Endothelial cell of coronary artery (primary cell): ENCODE measurements around the gene RPP14. TPM values are rescaled to one million over a fixed set of nuclear protein-coding genes. Genes with fewer than 3 reads are reported as not detected.

Experiments used
- total RNA-seq: library from RNA; depleted of rRNA; stranded (reverse); fragments of >200 nt; gene quantifications from 2 replicates; pipeline ENCODE4 v1.2.3, GENCODE V29; 2014

RPP14 gene
- 12.0 and 17.8 TPM in 2 replicates for total RNA-seq

GRCh38 chr3:58305882-58306711 lies at the start of gene RPP14, which contains the start of gene HTD2:
TSS of gene RPP14 (plus strand) at chr3:58306245. CDS start at chr3:58310330, 4,085 bp downstream.
TSS of gene HTD2 (plus strand) at chr3:58306520. CDS start at chr3:58317614, 11,094 bp downstream.

GRCh38 chr3:58332575-58333188 lies 26.6 kb downstream of the RPP14 start, which contains the start of gene PXK:
TSS of gene PXK (plus strand) at chr3:58332892. CDS start at chr3:58332989, 97 bp downstream.

Other genes starting within 250 kb of the RPP14 start
- gene DNASE1L3, start 95.3 kb upstream of the RPP14 start, total RNA-seq = 0.09 and 0.18 TPM in 2 replicates
- gene ABHD6, start 68.5 kb upstream of the RPP14 start, total RNA-seq = 5.7 and 9.0 TPM in 2 replicates
- 3.8 and 5.5 TPM in 2 replicates for gene HTD2, start 275 bp downstream of the RPP14 start, total RNA-seq
- 8.8 and 13.9 TPM in 2 replicates for gene PXK, start 26.6 kb downstream of the RPP14 start, total RNA-seq
- gene PDHB, start 127.6 kb downstream of the RPP14 start, total RNA-seq = 55.1 and 62.4 TPM in 2 replicates
- gene KCTD6, start 185.9 kb downstream of the RPP14 start, total RNA-seq = 5.3 and 9.2 TPM in 2 replicates
- gene ACOX2, start 230.9 kb downstream of the RPP14 start, total RNA-seq = 2.8 and 4.0 TPM in 2 replicates